Measurements from ENCODE around the gene MCF2L.
"Not testable (repeated sequence)": the region's sequence is repeated elsewhere in the genome, so short reads cannot be mapped to it uniquely, and the experiment has no call there.

Gene MCF2L

GRCh38 chr13:113053801-113054604 lies 85.0 kb downstream of the MCF2L start:
- H3K4me3 ChIP-seq (ENCODE audit: low read depth, low read length), result no peak overlapping the region
- no peaks in the 10 kb centered on the region for H3K4me1 ChIP-seq
- no peak for DNase-seq
- TF ChIP-seq CTCF (IDR thresholded peaks at IDR 0.05; ENCODE audit: low read depth, low read length), result no peak
- H3K9me3 ChIP-seq, result no peaks in the 10 kb centered on the region
- no peaks in the 10 kb centered on the region for H3K27me3 ChIP-seq
- H3K36me3 ChIP-seq, result no peaks in the 10 kb centered on the region

- no peaks in the 10 kb centered on the region for H3K9me3 ChIP-seq
- no peak for TF ChIP-seq CTCF (IDR thresholded peaks at IDR 0.05; ENCODE audit: low read depth, low read length)
Measured at GRCh38 chr13:113057084-113057483, 88.1 kb downstream of the MCF2L start.

GRCh38 chr13:113057559-113057958 lies 88.5 kb downstream of the MCF2L start:
- H3K4me1 ChIP-seq, H3K9me3 ChIP-seq: not testable (repeated sequence)

More at GRCh38 chr13:113057084-113057483, 88.1 kb downstream of the MCF2L start:
- H3K4me3 ChIP-seq (ENCODE audit: low read depth, low read length), result no peak overlapping the region
- no peaks in the 10 kb centered on the region for H3K27me3 ChIP-seq
- no peaks in the 10 kb centered on the region for H3K36me3 ChIP-seq
- H3K4me1 ChIP-seq, result no peaks in the 10 kb centered on the region
- DNase-seq, result no peak

GRCh38 chr13:113058129-113058987 lies 89.3 kb downstream of the MCF2L start:
- no peak for TF ChIP-seq CTCF (IDR thresholded peaks at IDR 0.05; ENCODE audit: low read depth, low read length)
- no peaks in the 10 kb centered on the region for H3K27me3 ChIP-seq
- no peaks in the 10 kb centered on the region for H3K9me3 ChIP-seq
- H3K36me3 ChIP-seq, result no peaks in the 10 kb centered on the region
- DNase-seq, result no peak
- no peaks in the 10 kb centered on the region for H3K4me1 ChIP-seq
- no peak overlapping the region for H3K4me3 ChIP-seq (ENCODE audit: low read depth, low read length)

More at GRCh38 chr13:113057559-113057958, 88.5 kb downstream of the MCF2L start:
- not testable (repeated sequence) for H3K27me3 ChIP-seq; H3K36me3 ChIP-seq; DNase-seq; H3K4me3 ChIP-seq (ENCODE audit: low read depth, low read length)

GRCh38 chr13:113058988-113059850 lies 90.2 kb downstream of the MCF2L start:
- DNase-seq, result no peak
- TF ChIP-seq CTCF (IDR thresholded peaks at IDR 0.05; ENCODE audit: low read depth, low read length), result no peak
- Histone ChIP-seq H3K4me1 (no peaks in the 10 kb centered on the region), H3K27me3 (no peaks in the 10 kb centered on the region), H3K36me3 (no peaks in the 10 kb centered on the region), H3K4me3 (ENCODE audit: low read depth, low read length) (no peak overlapping the region), H3K9me3 (no peaks in the 10 kb centered on the region)

- no peak overlapping the region for H3K4me3 ChIP-seq (ENCODE audit: low read depth, low read length)
- TF ChIP-seq CTCF (IDR thresholded peaks at IDR 0.05; ENCODE audit: low read depth, low read length), result no peak
- no peaks in the 10 kb centered on the region for H3K4me1 ChIP-seq
- no peaks in the 10 kb centered on the region for H3K36me3 ChIP-seq
- no peaks in the 10 kb centered on the region for H3K9me3 ChIP-seq
- no peaks in the 10 kb centered on the region for H3K27me3 ChIP-seq
- no peak for DNase-seq
Measured at GRCh38 chr13:113059891-113060290, 90.9 kb downstream of the MCF2L start.
